B cell (primary cell): ENCODE measurements around the gene SPANXA2. TPM values are rescaled to one million over a fixed set of nuclear protein-coding genes. Genes with fewer than 3 reads are reported as not detected.

Source experiments
- ATAC-seq: fragments of 200-7000 bp; cut with Tn5 transposase; one replicate; pipeline ENCODE4 v1.10.0; 2021; ENCODE audit warnings: low read depth, mild to moderate bottlenecking, moderate number of reproducible peaks, moderate library complexity
- CTCF ChIA-PET: fragments of 350-600 bp; sonication (Branson Sonifier 250); formaldehyde crosslinking; loops from one replicate; lab custom pipeline; 2021; ENCODE audit warnings: antibody characterized with exemption, inconsistent platforms; lab: Charles Lee
- POLR2A ChIA-PET: fragments of 350-600 bp; sonication (Branson Sonifier 250); formaldehyde crosslinking; loops from one replicate; lab custom pipeline; 2021; ENCODE audit warnings: antibody characterized with exemption; lab: Charles Lee
- DNase-seq: peaks from one replicate; pipeline ENCODE4 v3.0.0; 2013
- H2AFZ ChIP-seq: 2 replicates; pipeline ENCODE4 v1.6.1; 2012; ENCODE audit warnings: mild to moderate bottlenecking, low read depth, low read length; ENCODE audit not compliant: insufficient read depth, poor library complexity, severe bottlenecking
- H3K27ac ChIP-seq, 2 donors: 1 replicate in 1 of 2; 2 replicates in 1 of 2; pipeline ENCODE4 v1.5.1; 2012 to 2013; ENCODE audit warnings: low read length in 2 of 2, mild to moderate bottlenecking in 2 of 2, moderate library complexity in 1 of 2
- H3K27me3 ChIP-seq, 4 experiments: fragments of 200-600 bp in 1 of 4; sonication (generic) in 1 of 4; replicated peaks in 1 of 4; 1 replicate in 2 of 4; 2 replicates in 2 of 4; pipeline versions ENCODE4 v1.6.1 to v1.7.0; 2013 to 2016; ENCODE audit warnings: low read length in 3 of 4, mild to moderate bottlenecking in 2 of 4, mixed read lengths in 1 of 4, moderate library complexity in 1 of 4; ENCODE audit not compliant: insufficient read depth in 4 of 4, control insufficient read depth in 3 of 4; ENCODE audit errors: control extremely low read depth in 1 of 4
- H3K36me3 ChIP-seq, 2 experiments: replicated peaks in 1 of 2; 1 replicate in 1 of 2; 2 replicates in 1 of 2; pipeline versions ENCODE4 v1.6.1 to v1.7.1; 2013; ENCODE audit warnings: low read length in 1 of 2; ENCODE audit not compliant: insufficient read depth in 2 of 2, control insufficient read depth in 1 of 2; ENCODE audit errors: control extremely low read depth in 1 of 2, extremely low read depth in 1 of 2
- H3K4me1 ChIP-seq, 2 donors: fragments of 200-600 bp in 1 of 2; sonication (generic) in 1 of 2; 1 replicate in 1 of 2; 2 replicates in 1 of 2; pipeline versions ENCODE4 v1.5.1 to v1.6.1; 2013 to 2017; ENCODE audit warnings: low read length in 2 of 2; ENCODE audit not compliant: control insufficient read depth in 2 of 2, insufficient read depth in 2 of 2
- H3K4me2 ChIP-seq: replicated peaks from 2 replicates; pipeline ENCODE3; 2012; ENCODE audit warnings: mild to moderate bottlenecking, low read depth, low read length; ENCODE audit not compliant: poor library complexity, severe bottlenecking
- H3K4me3 ChIP-seq, 5 experiments: fragments of 200-600 bp in 1 of 5; sonication (generic) in 1 of 5; 1 replicate in 3 of 5; 2 replicates in 2 of 5; pipeline versions ENCODE4 v1.5.1 to v1.7.0; 2011 to 2016; ENCODE audit warnings: low read length in 4 of 5, mild to moderate bottlenecking in 4 of 5, low read depth in 2 of 5, control low read depth in 1 of 5, moderate library complexity in 1 of 5; ENCODE audit not compliant: insufficient read depth in 1 of 5; ENCODE audit errors: control extremely low read depth in 1 of 5, extremely low read depth in 1 of 5
- H3K79me2 ChIP-seq: fragments of 200-600 bp; sonication (generic); one replicate; pipeline ENCODE4 v1.6.0; 2016; ENCODE audit warnings: low read length; ENCODE audit not compliant: control insufficient read depth, insufficient read depth
- H3K9ac ChIP-seq: fragments of 200-600 bp; sonication (generic); 2 replicates; pipeline ENCODE4 v1.6.1; 2017; ENCODE audit warnings: mild to moderate bottlenecking, low read length, moderate library complexity
- H3K9me3 ChIP-seq, 3 donors: one replicate each; pipeline versions ENCODE4 v1.6.1 to v1.7.1; 2013; ENCODE audit warnings: low read length in 2 of 3; ENCODE audit not compliant: control insufficient read depth in 2 of 3, insufficient read depth in 1 of 3; ENCODE audit errors: control extremely low read depth in 1 of 3
- H4K20me1 ChIP-seq: 2 replicates; pipeline ENCODE4 v1.6.0; 2012; ENCODE audit warnings: mild to moderate bottlenecking, low read length; ENCODE audit not compliant: insufficient read depth, control insufficient read depth, poor library complexity, severe bottlenecking
- H3K27ac Mint-ChIP-seq: one replicate; pipeline ENCODE4 v1.8.0; 2021; ENCODE audit warnings: mixed read lengths
- H3K27me3 Mint-ChIP-seq: one replicate; pipeline ENCODE4 v1.8.0; 2021; ENCODE audit warnings: mixed read lengths
- H3K4me1 Mint-ChIP-seq: one replicate; pipeline ENCODE4 v1.8.0; 2021; ENCODE audit warnings: mixed read lengths
- H3K4me3 Mint-ChIP-seq: one replicate; pipeline ENCODE4 v1.8.0; 2021; ENCODE audit warnings: mixed read lengths
- H3K9me3 Mint-ChIP-seq: one replicate; pipeline ENCODE4 v1.8.0; 2022; ENCODE audit warnings: mixed read lengths; ENCODE audit not compliant: insufficient read depth
- CTCF ChIP-seq: fragments of 200-600 bp; IDR thresholded peaks from one replicate; pipeline ENCODE4 v1.8.0; 2022; ENCODE audit warnings: antibody characterized with exemption, mild to moderate bottlenecking
- EZH2 ChIP-seq: IDR thresholded peaks from 2 replicates; pipeline ENCODE4 v1.6.1; 2012; ENCODE audit warnings: borderline replicate concordance, low read depth, mild to moderate bottlenecking, moderate library complexity, low read length; ENCODE audit not compliant: insufficient read depth, poor library complexity, severe bottlenecking
- WGBS: methylation state at CpG from one replicate; pipeline ENCODE4 v1.1.5; 2013; ENCODE audit warnings: missing lambda C conversion rate; ENCODE audit not compliant: insufficient coverage; 5-methylcytosine and 5-hydroxymethylcytosine counted together
- intact Hi-C: fragments of 100-400 bp; cut with micrococcal nuclease; formaldehyde crosslinking; loops from one replicate; pipeline ENCODE4 v1.10.0; 2022
- polyA plus RNA-seq: library from polyadenylated mRNA; depleted of rRNA; stranded (reverse); fragments of >200 nt; gene quantifications from 2 replicates; pipeline ENCODE4 v1.2.3, GENCODE V29; 2012
- total RNA-seq, 2 donors: library from RNA; stranded (reverse); fragments of 120-200 nt in 1 of 2; gene quantifications; 1 replicate in 1 of 2; 2 replicates in 1 of 2; pipeline versions ENCODE4 v1.2.3 to v1.2.4, GENCODE V29; 2013 to 2022

SPANXA2 gene
- total and polyA plus RNA-seq, 2 donors (not counting 1 experiment from before 2014, with no cell fraction given), result not detected

- no CpG with 5 or more reads among the region's 1 CpG for WGBS
- no peak overlapping the region for H3K4me2 ChIP-seq
- CTCF ChIA-PET, result no interaction called here
Measured at GRCh38 chrX:141609111-141609510, 19.6 kb downstream of the SPANXA2 start.

GRCh38 chrX:141619336-141619735 lies 29.8 kb downstream of the SPANXA2 start:
- TF ChIP-seq CTCF (no peak), EZH2 (no peak)
- Histone ChIP-seq H3K4me3 (no peak overlapping the region), H4K20me1 (no peaks in the 10 kb centered on the region), H3K36me3 (no peaks in the 10 kb centered on the region), H3K4me1 (no peaks in the 10 kb centered on the region), H3K27ac (no peak overlapping the region), H3K27me3 (no peaks in the 10 kb centered on the region), H3K79me2 (no peaks in the 10 kb centered on the region), H2AFZ (no peak overlapping the region), H3K9ac (no peak overlapping the region), H3K4me2 (no peak overlapping the region), H3K9me3 (no peaks in the 10 kb centered on the region)
- ATAC-seq (no peak), DNase-seq (no peak)
- no CpG with 5 or more reads among the region's 2 CpGs for WGBS
- Mint-ChIP-seq H3K27ac (no peak overlapping the region), H3K4me3 (no peak overlapping the region), H3K27me3 (no peaks in the 10 kb centered on the region), H3K4me1 (no peaks in the 10 kb centered on the region), H3K9me3 (no peaks in the 10 kb centered on the region)
- ChIA-PET CTCF (no interaction called here), POLR2A (no interaction called here)
- intact Hi-C loops, result no loop called here

More at GRCh38 chrX:141609111-141609510, 19.6 kb downstream of the SPANXA2 start:
- Histone ChIP-seq H4K20me1 (no peaks in the 10 kb centered on the region), H3K4me1 (no peaks in the 10 kb centered on the region), H3K9ac (no peak overlapping the region), H3K36me3 (no peaks in the 10 kb centered on the region), H3K79me2 (no peaks in the 10 kb centered on the region), H3K4me3 (no peak overlapping the region), H2AFZ (no peak overlapping the region), H3K27ac (no peak overlapping the region), H3K9me3 (peaks cover 0 to 3% (median 0%) of the 10 kb centered on the region in 3 donors), H3K27me3 (no peaks in the 10 kb centered on the region)
- Mint-ChIP-seq H3K9me3 (no peaks in the 10 kb centered on the region), H3K27me3 (no peaks in the 10 kb centered on the region), H3K4me1 (no peaks in the 10 kb centered on the region), H3K27ac (no peak overlapping the region), H3K4me3 (no peak overlapping the region)
- TF ChIP-seq CTCF (no peak), EZH2 (no peak)
- intact Hi-C loops, result no loop called here
- POLR2A ChIA-PET, result no interaction called here
- no peak for DNase-seq
- ATAC-seq, result no peak
